Thyroid gland (tissue), 4 donors: ENCODE measurements around the gene ZDHHC17. TPM values are rescaled to one million over a fixed set of nuclear protein-coding genes. Genes with fewer than 3 reads are reported as not detected.

Source experiments
- DNase-seq, 2 donors: peaks; one replicate each; pipeline ENCODE4 v3.0.0-alpha.2; 2019
- H3K27ac ChIP-seq, 3 donors: fragments of 200-600 bp; sonication (generic); 1 replicate in 2 of 3; 2 replicates in 1 of 3; pipeline ENCODE4 v1.5.1; 2016 to 2019; ENCODE audit warnings: mild to moderate bottlenecking in 1 of 3, moderate library complexity in 1 of 3
- H3K27me3 ChIP-seq: fragments of 200-600 bp; sonication (generic); one replicate; pipeline ENCODE4 v1.5.1; 2019
- H3K36me3 ChIP-seq, 2 donors: fragments of 200-600 bp; sonication (generic); one replicate each; pipeline ENCODE4 v1.5.1; 2016 to 2019
- H3K4me1 ChIP-seq, 2 donors: fragments of 200-600 bp; sonication (generic); one replicate each; pipeline ENCODE4 v1.5.1; 2017 to 2019
- H3K4me3 ChIP-seq, 3 donors: fragments of 200-600 bp; sonication (generic); replicated peaks in 1 of 3; 1 replicate in 2 of 3; 2 replicates in 1 of 3; pipeline ENCODE4 v1.5.1; 2016; ENCODE audit warnings: mild to moderate bottlenecking in 1 of 3
- H3K9me3 ChIP-seq: fragments of 200-600 bp; sonication (generic); one replicate; pipeline ENCODE4 v1.5.1; 2017
- POLR2A ChIP-seq, 2 donors: fragments of 450-650 bp; IDR thresholded peaks; one replicate each; pipeline ENCODE4 v1.6.1; 2017; ENCODE audit warnings: antibody characterized with exemption in 2 of 2, mild to moderate bottlenecking in 2 of 2, moderate library complexity in 1 of 2
- WGBS, 2 donors: methylation state at CpG; one replicate each; pipeline ENCODE4 v1.1.5; 2017; 5-methylcytosine and 5-hydroxymethylcytosine counted together
- intact Hi-C: fragments of 100-400 bp; cut with DNase I; formaldehyde crosslinking; loops from one replicate; pipeline ENCODE4 v1.15.1; 2023
- total RNA-seq, 4 donors: library from RNA; depleted of rRNA; stranded (reverse); fragments of >200 nt; gene quantifications; one replicate each; pipeline ENCODE4 v1.2.3, GENCODE V29; 2016
- TF ChIP-seq, protein P1 (sequence below), 6 experiments: fragments of 200-600 bp in 3 of 6; fragments of 450-650 bp in 3 of 6; sonication (generic) in 3 of 6; IDR thresholded peaks; one replicate each; pipeline ENCODE4 v1.5.1; 2016 to 2019; ENCODE audit warnings: antibody characterized with exemption in 6 of 6, mild to moderate bottlenecking in 2 of 6, inconsistent platforms in 1 of 6, moderate library complexity in 1 of 6

ZDHHC17 gene, protein sequence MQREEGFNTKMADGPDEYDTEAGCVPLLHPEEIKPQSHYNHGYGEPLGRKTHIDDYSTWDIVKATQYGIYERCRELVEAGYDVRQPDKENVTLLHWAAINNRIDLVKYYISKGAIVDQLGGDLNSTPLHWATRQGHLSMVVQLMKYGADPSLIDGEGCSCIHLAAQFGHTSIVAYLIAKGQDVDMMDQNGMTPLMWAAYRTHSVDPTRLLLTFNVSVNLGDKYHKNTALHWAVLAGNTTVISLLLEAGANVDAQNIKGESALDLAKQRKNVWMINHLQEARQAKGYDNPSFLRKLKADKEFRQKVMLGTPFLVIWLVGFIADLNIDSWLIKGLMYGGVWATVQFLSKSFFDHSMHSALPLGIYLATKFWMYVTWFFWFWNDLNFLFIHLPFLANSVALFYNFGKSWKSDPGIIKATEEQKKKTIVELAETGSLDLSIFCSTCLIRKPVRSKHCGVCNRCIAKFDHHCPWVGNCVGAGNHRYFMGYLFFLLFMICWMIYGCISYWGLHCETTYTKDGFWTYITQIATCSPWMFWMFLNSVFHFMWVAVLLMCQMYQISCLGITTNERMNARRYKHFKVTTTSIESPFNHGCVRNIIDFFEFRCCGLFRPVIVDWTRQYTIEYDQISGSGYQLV
- 100 to 1,000 TPM in 1 of 4 donors, 10 to 100 TPM in 3; 30.8 to 120 (median 53.4) TPM for total RNA-seq

DNA sequence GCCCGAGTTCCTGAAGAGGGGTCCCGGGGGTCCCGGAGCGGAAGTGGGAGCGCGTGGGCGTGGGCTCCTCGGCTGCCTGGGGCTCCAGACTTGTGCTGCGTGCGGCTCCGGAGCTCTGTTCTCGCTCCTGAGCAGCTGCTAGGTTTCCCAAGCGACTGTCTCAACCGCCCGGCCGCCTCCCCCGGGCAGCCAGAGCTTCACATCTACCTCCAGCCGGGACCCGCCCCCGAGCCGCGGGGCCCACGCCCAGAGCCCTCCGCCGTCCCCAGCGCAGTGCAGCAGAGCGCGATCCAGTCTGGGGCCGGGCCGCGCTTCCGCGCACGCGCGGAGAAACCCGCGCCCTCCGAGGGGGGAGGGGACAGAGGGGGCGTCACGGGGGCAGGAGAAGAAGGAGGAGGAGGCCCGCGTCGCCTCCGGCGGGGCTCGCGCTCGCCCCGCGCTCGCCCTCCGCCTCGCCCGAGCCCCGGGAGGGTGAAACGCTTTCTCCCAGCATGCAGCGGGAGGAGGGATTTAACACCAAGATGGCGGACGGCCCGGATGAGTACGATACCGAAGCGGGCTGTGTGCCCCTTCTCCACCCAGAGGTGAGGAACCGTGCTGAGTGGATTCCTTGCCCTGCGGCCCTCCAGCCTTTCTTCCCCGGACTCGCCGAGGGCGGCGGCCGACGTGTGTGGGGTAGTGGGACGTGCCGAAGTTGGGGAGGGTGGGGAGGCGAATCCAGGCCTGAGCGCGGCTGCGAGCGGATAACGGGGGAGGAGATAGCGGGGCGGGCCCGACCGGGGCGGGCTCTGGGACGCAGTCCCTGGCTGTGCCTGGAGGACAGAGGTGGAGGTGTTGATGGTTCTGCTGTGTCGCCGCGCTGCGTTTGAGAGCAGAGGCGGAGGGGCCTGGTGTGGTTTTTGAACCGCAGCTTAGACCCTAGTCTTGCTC, at the start of gene ZDHHC17:
Gene ZDHHC17, plus strand, starts transcription at position 370 of the 930 bp plus-strand sequence. Its CDS starts 122 bp downstream, at position 492.
- WGBS, 2 donors: 0% methylated on average over 30 to 36 of the region's 93 CpGs

DNA sequence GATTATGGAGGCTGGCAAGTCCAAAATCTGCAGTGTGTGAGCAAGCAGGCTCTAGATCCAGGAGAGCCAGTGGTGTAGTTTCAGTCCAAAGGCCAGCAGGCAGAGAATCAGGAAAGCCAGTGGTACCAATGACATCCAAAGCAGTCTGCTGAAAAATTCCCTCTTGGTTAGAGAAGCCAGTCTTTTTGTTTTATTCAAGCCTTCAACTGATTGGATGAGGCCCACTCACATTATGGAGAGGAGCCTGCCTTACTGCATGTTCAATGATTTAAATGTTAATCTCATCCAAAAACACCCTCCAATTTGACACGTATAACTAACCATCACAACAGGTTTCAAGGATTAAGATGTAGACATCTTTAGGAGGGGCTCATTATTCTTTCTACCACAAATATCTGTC, 49.5 kb upstream of the ZDHHC17 start:
- Histone ChIP-seq H3K27me3 (no peaks in the 10 kb centered on the region), H3K27ac (no peak overlapping the region), H3K4me3 (no peak overlapping the region), H3K36me3 (no peaks in the 10 kb centered on the region), H3K9me3 (no peaks in the 10 kb centered on the region), H3K4me1 (no peaks in the 10 kb centered on the region)
- no peak for DNase-seq
- 88 to 100% methylated on average over 1 of the region's 1 CpG for WGBS, 2 donors
- TF ChIP-seq, protein P1, sequence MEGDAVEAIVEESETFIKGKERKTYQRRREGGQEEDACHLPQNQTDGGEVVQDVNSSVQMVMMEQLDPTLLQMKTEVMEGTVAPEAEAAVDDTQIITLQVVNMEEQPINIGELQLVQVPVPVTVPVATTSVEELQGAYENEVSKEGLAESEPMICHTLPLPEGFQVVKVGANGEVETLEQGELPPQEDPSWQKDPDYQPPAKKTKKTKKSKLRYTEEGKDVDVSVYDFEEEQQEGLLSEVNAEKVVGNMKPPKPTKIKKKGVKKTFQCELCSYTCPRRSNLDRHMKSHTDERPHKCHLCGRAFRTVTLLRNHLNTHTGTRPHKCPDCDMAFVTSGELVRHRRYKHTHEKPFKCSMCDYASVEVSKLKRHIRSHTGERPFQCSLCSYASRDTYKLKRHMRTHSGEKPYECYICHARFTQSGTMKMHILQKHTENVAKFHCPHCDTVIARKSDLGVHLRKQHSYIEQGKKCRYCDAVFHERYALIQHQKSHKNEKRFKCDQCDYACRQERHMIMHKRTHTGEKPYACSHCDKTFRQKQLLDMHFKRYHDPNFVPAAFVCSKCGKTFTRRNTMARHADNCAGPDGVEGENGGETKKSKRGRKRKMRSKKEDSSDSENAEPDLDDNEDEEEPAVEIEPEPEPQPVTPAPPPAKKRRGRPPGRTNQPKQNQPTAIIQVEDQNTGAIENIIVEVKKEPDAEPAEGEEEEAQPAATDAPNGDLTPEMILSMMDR (IDR thresholded peaks at IDR 0.05): no peak
- TF ChIP-seq POLR2A (IDR thresholded peaks at IDR 0.05): no peak
- intact Hi-C loops: no loop called here

More for the DNA sequence above, at the start of gene ZDHHC17:
- intact Hi-C loops: no loop called here
- peak within 1 kb of the TSS; percentile 51 to 97 (median 53) for H3K4me3 ChIP-seq
- TF ChIP-seq, protein P1 (IDR thresholded peaks at IDR 0.05): peak in 1 of 6 experiments; percentile 18
- TF ChIP-seq POLR2A (IDR thresholded peaks at IDR 0.05): peak in 1 of 2 donors; percentile 78
- no peaks in the 10 kb centered on the region for H3K36me3 ChIP-seq
- no peaks in the 10 kb centered on the region for H3K9me3 ChIP-seq
- H3K27ac ChIP-seq: peak within 1 kb of the TSS; percentile 95 to 99 (median 96)
- peak; percentile 90 to 92 for DNase-seq
- peaks cover 0 to 14% of the 10 kb centered on the region in 2 donors for H3K4me1 ChIP-seq
- no peaks in the 10 kb centered on the region for H3K27me3 ChIP-seq

DNA sequence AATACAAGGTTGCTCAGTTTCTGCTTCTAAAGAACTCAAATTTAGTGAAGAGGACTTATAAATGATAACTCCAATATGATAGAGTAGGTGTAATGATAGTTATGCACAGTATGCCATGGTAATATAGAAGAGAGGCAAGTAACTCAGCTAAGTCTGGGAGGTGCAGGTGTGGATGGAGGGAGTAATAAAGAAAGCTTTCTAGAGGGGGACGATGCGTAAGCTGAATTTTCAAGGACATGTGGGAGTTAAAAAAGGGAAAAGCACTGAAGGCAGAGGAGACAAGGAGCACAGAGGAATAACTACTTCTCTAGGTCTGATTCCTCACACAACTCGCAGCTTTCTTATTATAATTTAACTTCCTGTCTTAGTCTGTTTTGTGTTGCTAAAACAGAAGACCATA, 49.1 kb upstream of the ZDHHC17 start:
- Histone ChIP-seq H3K27me3 (no peaks in the 10 kb centered on the region), H3K9me3 (no peaks in the 10 kb centered on the region), H3K4me3 (no peak overlapping the region), H3K36me3 (no peaks in the 10 kb centered on the region), H3K27ac (no peak overlapping the region), H3K4me1 (no peaks in the 10 kb centered on the region)
- 84 to 88% methylated on average over 3 of the region's 3 CpGs for WGBS, 2 donors
- no peak for DNase-seq
- intact Hi-C loops: no loop called here
- TF ChIP-seq, protein P1 (IDR thresholded peaks at IDR 0.05): no peak
- TF ChIP-seq POLR2A (IDR thresholded peaks at IDR 0.05): no peak

DNA sequence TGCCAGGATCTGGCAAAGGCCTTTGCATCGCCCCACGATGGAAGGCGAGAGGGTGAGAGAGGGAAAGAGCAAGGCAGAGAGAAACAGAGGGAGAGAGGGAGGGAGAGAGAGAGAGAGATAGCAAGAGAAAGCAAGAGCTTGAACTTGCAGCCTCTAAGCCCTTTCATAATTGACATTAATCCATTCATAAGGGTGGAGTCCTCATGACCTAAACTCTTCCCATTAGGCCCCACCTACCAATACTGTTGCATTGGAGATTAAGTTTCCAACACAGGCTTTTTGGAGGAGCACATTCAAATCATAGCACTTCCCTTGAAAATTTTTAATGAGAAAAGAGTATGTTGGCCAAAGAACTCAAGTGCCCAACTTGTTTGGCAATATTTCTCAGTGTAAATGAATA, 48.6 kb upstream of the ZDHHC17 start:
- no peaks in the 10 kb centered on the region for H3K36me3 ChIP-seq
- TF ChIP-seq POLR2A (IDR thresholded peaks at IDR 0.05): no peak
- TF ChIP-seq, protein P1 (IDR thresholded peaks at IDR 0.05): no peak
- DNase-seq: no peak
- intact Hi-C loops: no loop called here
- no peaks in the 10 kb centered on the region for H3K4me1 ChIP-seq
- H3K9me3 ChIP-seq: no peaks in the 10 kb centered on the region
- H3K27ac ChIP-seq: no peak overlapping the region
- no peaks in the 10 kb centered on the region for H3K27me3 ChIP-seq
- no peak overlapping the region for H3K4me3 ChIP-seq
- WGBS, 2 donors: 92 to 93% methylated on average over 3 of the region's 3 CpGs
